DND-41 (cell line): ENCODE results near the gene PITPNC1.

Experiments used
- CTCF ChIP-seq: IDR thresholded peaks from 2 replicates; pipeline ENCODE4 v1.5.1; 2012; ENCODE audit warnings: borderline replicate concordance, low read length, moderate library complexity, mild to moderate bottlenecking; ENCODE audit not compliant: poor library complexity, severe bottlenecking; ENCODE audit errors: extremely low read depth
- EZH2 ChIP-seq: IDR thresholded peaks from 3 replicates; pipeline ENCODE4 v1.6.1; 2012; ENCODE audit warnings: borderline replicate concordance, low read depth, mild to moderate bottlenecking, moderate library complexity, low read length, inconsistent platforms; ENCODE audit not compliant: severe bottlenecking

- no peak for TF ChIP-seq CTCF
- TF ChIP-seq EZH2: no peak
Observed at GRCh38 chr17:67439269-67439668, 62.2 kb downstream of the PITPNC1 start.
